Small intestine (tissue), 7 donors: ENCODE measurements around the gene CRAMP1. TPM values are rescaled to one million over a fixed set of nuclear protein-coding genes. Genes with fewer than 3 reads are reported as not detected.

ENCODE experiments used
- DNase-seq, 2 donors: peaks; one replicate each; pipeline versions ENCODE4 v3.0.0 to v3.0.0-alpha.2; 2013
- FAIRE-seq: peaks from 2 replicates; lab custom pipeline; 2012; peaks lifted over from hg19 to GRCh38; lab: Jason Lieb, UNC
- H3K27ac ChIP-seq, 3 donors: one replicate each; pipeline ENCODE4 v1.5.1; 2013; ENCODE audit warnings: low read length in 2 of 3, mild to moderate bottlenecking in 2 of 3, control low read depth in 1 of 3, inconsistent platforms in 1 of 3, low read depth in 1 of 3, moderate library complexity in 1 of 3
- H3K27me3 ChIP-seq, 3 donors: one replicate each; pipeline ENCODE4 v1.6.1; 2013; ENCODE audit warnings: low read length in 3 of 3, inconsistent platforms in 1 of 3; ENCODE audit not compliant: control insufficient read depth in 3 of 3, insufficient read depth in 3 of 3
- H3K36me3 ChIP-seq, 3 donors: one replicate each; pipeline ENCODE4 v1.6.1; 2013; ENCODE audit warnings: low read length in 3 of 3, inconsistent platforms in 1 of 3, low read depth in 1 of 3, mild to moderate bottlenecking in 1 of 3, moderate library complexity in 1 of 3; ENCODE audit not compliant: control insufficient read depth in 3 of 3, insufficient read depth in 2 of 3
- H3K4me1 ChIP-seq, 3 donors: one replicate each; pipeline ENCODE4 v1.6.1; 2013; ENCODE audit warnings: low read length in 2 of 3, inconsistent platforms in 1 of 3, low read depth in 1 of 3, mild to moderate bottlenecking in 1 of 3, moderate library complexity in 1 of 3; ENCODE audit not compliant: control insufficient read depth in 3 of 3, insufficient read depth in 2 of 3
- H3K4me3 ChIP-seq, 3 donors: one replicate each; pipeline ENCODE4 v1.5.1; 2013; ENCODE audit warnings: low read length in 3 of 3, control low read depth in 1 of 3, inconsistent platforms in 1 of 3, low read depth in 1 of 3, mild to moderate bottlenecking in 1 of 3, moderate library complexity in 1 of 3
- H3K9me3 ChIP-seq, 2 donors: one replicate each; pipeline ENCODE4 v1.6.1; 2013; ENCODE audit warnings: low read depth in 1 of 2, low read length in 1 of 2; ENCODE audit not compliant: control insufficient read depth in 2 of 2, insufficient read depth in 1 of 2
- WGBS, 3 donors: extraction: QIAGEN DNeasy Blood & Tissue Kit; methylation state at CpG; one replicate each; pipeline ENCODE4 v1.1.7; 2013; 5-methylcytosine and 5-hydroxymethylcytosine counted together
- polyA plus RNA-seq, 4 donors: library from polyadenylated mRNA; stranded (reverse) in 3 of 4; unstranded in 1 of 4; fragments of 200-250 nt in 3 of 4; fragments of 120-200 nt in 1 of 4; gene quantifications; one replicate each; pipeline versions ENCODE4 v1.2.1 to v1.2.3, GENCODE V29; 2013
- donor health status: healthy with polysubstance abuse.
- donor health status: control.
- donor health status: control.
- donor health status: Bipolar disorder and iron deficiency.
- donor health status: healthy.

CRAMP1 gene
- polyA plus RNA-seq, 4 donors = 2.4 to 18.3 (median 8.3) TPM

DNA sequence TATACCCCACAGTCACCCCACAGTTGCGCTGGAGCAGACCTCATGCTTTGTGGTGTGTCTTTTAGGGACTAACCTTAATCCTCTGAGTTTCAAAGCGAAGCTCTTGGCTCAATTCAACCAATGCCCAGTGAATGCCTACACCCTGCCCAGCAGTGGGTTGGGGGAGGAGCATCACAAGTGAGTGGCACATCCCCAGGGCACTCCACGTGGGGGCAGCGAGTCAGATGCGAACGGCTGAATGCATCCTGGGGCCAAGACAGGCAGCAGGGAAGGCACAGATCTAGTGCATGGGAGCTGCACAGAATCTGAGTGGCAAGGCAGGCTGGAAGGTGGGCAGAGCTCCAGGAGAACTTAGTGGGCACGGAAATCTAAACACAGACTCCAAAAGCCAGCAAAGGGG is 39.5 kb upstream of the CRAMP1 start:
- Histone ChIP-seq H3K4me3 (no peak overlapping the region), H3K4me1 (no peaks in the 10 kb centered on the region), H3K9me3 (no peaks in the 10 kb centered on the region), H3K27me3 (no peaks in the 10 kb centered on the region), H3K27ac (no peak overlapping the region), H3K36me3 (peaks cover 0 to 57% (median 0%) of the 10 kb centered on the region in 3 donors)
- 85 to 92% (median 87%) methylated on average over 7 of the region's 7 CpGs for WGBS, 3 donors
- FAIRE-seq = no peak
- DNase-seq = no peak

- 87 to 90% (median 89%) methylated on average over 5 of the region's 5 CpGs for WGBS, 3 donors
- DNase-seq (no peak), FAIRE-seq (no peak)
- H3K4me1 ChIP-seq = no peaks in the 10 kb centered on the region
- H3K9me3 ChIP-seq = no peaks in the 10 kb centered on the region
- no peak overlapping the region for H3K27ac ChIP-seq
- peaks cover 0 to 57% (median 0%) of the 10 kb centered on the region in 3 donors for H3K36me3 ChIP-seq
- H3K27me3 ChIP-seq = no peaks in the 10 kb centered on the region
- no peak overlapping the region for H3K4me3 ChIP-seq
Observed at GRCh38 chr16:1573301-1573700, 38.9 kb upstream of the CRAMP1 start.

DNA sequence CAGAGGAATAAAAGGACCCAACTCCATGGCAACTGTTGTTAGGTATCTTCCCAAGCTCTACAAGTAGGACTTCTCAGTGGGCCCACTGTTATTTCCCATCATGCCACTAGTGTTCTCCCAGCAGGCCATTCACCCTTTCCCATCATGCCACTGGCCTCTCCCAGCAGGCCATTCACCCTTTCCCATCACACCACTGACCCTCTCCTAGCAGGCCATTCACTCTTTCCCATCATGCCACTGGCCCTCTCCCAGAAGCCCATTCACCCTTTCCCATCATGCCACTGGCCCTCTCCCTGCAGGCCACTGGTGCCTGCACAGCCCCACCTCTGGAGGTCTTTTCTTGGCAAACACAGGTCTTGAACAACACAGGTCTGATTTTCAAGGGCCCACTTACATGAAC is 36.6 kb upstream of the CRAMP1 start:
- Histone ChIP-seq H3K4me1 (no peaks in the 10 kb centered on the region), H3K27ac (no peak overlapping the region), H3K4me3 (no peak overlapping the region), H3K9me3 (no peaks in the 10 kb centered on the region), H3K36me3 (peaks cover 0 to 61% (median 0%) of the 10 kb centered on the region in 3 donors), H3K27me3 (no peaks in the 10 kb centered on the region)
- no peak for FAIRE-seq
- no peak for DNase-seq

DNA sequence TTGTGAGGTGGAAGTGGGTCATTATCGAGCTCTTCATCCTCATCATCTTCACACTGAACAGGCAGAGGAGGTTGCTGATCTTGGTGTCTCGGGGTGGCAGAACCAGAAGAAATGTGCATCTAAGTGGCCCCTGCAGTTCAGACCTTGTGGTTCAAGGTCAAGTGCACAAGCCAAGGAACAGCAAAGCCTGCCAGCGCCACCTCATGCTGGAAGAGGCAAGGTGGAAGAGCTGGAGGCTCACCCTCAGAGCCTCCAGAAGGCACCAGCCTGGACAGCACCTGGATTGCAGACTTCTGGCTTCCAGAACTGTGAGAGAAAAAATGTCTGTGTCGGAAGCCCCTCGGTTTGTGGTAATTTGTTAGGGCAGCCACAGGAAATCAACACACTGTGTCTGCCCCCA is 32.9 kb upstream of the CRAMP1 start:
- DNase-seq (no peak), FAIRE-seq (no peak)
- Histone ChIP-seq H3K4me3 (no peak overlapping the region), H3K4me1 (no peaks in the 10 kb centered on the region), H3K27me3 (no peaks in the 10 kb centered on the region), H3K36me3 (peaks cover 0 to 65% (median 0%) of the 10 kb centered on the region in 3 donors), H3K27ac (no peak overlapping the region), H3K9me3 (no peaks in the 10 kb centered on the region)
- 75 to 94% (median 91%) methylated on average over 5 of the region's 5 CpGs for WGBS, 3 donors

DNA sequence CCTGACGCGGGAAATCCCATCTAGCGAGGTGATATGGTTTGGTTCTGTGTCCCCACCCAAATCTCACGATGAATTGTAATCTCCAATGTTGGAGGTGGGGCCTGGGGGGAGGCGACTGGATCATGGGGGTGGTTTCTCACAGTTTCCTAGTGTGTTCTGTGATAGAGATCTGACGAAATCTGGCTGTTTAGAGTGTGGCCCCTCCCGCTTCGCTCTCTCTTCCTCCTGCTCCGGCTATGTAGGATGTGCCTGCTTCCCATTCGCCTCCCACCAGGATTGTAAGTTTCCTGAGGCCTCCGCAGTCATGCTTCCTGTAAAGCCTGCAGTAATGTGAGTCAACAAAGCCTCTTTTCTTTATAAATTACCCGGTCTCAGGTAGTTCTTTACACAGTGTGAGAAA is 31.9 kb upstream of the CRAMP1 start:
- FAIRE-seq = no peak
- Histone ChIP-seq H3K4me3 (no peak overlapping the region), H3K9me3 (no peaks in the 10 kb centered on the region), H3K27me3 (no peaks in the 10 kb centered on the region), H3K36me3 (peaks cover 0 to 68% (median 0%) of the 10 kb centered on the region in 3 donors), H3K27ac (no peak overlapping the region), H3K4me1 (no peaks in the 10 kb centered on the region)
- 83 to 93% (median 91%) methylated on average over 12 of the region's 12 CpGs for WGBS, 3 donors
- DNase-seq = no peak

DNA sequence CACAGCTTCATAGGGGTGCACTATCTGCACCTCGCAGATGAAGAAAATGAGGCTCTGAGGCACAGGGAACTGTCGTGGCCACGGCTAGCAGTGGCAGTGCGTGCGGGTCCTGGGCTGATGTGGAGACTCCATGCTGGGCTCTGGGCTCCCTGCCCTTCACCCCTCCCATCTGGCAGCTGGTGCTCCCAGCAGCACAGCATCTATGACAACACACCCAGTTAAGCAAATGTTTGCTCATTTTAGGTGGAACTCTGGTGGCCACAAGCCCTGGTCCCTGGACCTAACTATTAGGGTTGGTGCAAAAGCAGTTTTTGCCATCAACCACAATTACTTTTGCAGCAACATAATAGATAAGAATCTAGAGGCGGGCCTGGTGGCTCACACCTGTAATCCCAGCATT is 31.2 kb upstream of the CRAMP1 start:
- peaks cover 0 to 65% (median 0%) of the 10 kb centered on the region in 3 donors for H3K36me3 ChIP-seq
- 88 to 93% (median 92%) methylated on average over 6 of the region's 6 CpGs for WGBS, 3 donors
- H3K4me1 ChIP-seq = no peaks in the 10 kb centered on the region
- no peak overlapping the region for H3K27ac ChIP-seq
- DNase-seq (peak in 1 of 2 donors; percentile 35), FAIRE-seq (no peak)
- no peaks in the 10 kb centered on the region for H3K9me3 ChIP-seq
- H3K27me3 ChIP-seq = no peaks in the 10 kb centered on the region
- H3K4me3 ChIP-seq = no peak overlapping the region

GRCh38 chr16:1581804-1582203 is 30.4 kb upstream of the CRAMP1 start:
- H3K27me3 ChIP-seq = no peaks in the 10 kb centered on the region
- no peak overlapping the region for H3K4me3 ChIP-seq
- H3K36me3 ChIP-seq = peaks cover 0 to 71% (median 0%) of the 10 kb centered on the region in 3 donors
- DNase-seq (no peak), FAIRE-seq (no peak)
- no peak overlapping the region for H3K27ac ChIP-seq
- 91 to 96% (median 92%) methylated on average over 9 of the region's 9 CpGs for WGBS, 3 donors
- H3K4me1 ChIP-seq = no peaks in the 10 kb centered on the region
- no peaks in the 10 kb centered on the region for H3K9me3 ChIP-seq

DNA sequence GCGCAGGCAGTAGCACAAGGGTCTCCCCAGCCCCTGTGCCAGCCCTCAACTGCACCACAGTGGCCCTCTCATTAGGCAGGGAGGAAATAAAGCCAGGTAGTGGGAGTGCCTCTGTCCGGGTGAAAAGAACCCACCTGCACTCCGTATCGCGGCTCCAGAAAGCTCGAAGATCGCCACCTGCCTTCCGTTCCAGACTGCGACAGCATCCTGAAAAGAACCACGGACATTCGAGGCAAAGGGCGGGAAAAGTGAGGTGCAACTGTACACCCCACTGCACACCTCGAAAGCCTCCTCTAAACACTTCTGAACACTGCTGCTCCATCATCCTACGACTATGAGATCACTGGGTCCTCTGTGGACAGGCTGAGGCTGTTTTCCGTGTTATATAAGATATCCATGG is 29.0 kb upstream of the CRAMP1 start:
- Histone ChIP-seq H3K4me3 (no peak overlapping the region), H3K36me3 (peaks cover 0 to 72% (median 0%) of the 10 kb centered on the region in 3 donors), H3K4me1 (no peaks in the 10 kb centered on the region), H3K27me3 (no peaks in the 10 kb centered on the region), H3K9me3 (no peaks in the 10 kb centered on the region), H3K27ac (no peak overlapping the region)
- WGBS, 3 donors = 85 to 86% (median 85%) methylated on average over 15 of the region's 15 CpGs
- FAIRE-seq (no peak), DNase-seq (no peak)

GRCh38 chr16:1584926-1585484 is 27.2 kb upstream of the CRAMP1 start:
- Histone ChIP-seq H3K27me3 (no peaks in the 10 kb centered on the region), H3K4me3 (no peak overlapping the region), H3K27ac (no peak overlapping the region), H3K9me3 (no peaks in the 10 kb centered on the region), H3K36me3 (peaks cover 0 to 71% (median 0%) of the 10 kb centered on the region in 3 donors), H3K4me1 (no peaks in the 10 kb centered on the region)
- WGBS, 3 donors = 75 to 85% (median 82%) methylated on average over 8 of the region's 8 CpGs
- FAIRE-seq = no peak
- no peak for DNase-seq
